ENCODE measurements around the gene LRRC8D.

DNA sequence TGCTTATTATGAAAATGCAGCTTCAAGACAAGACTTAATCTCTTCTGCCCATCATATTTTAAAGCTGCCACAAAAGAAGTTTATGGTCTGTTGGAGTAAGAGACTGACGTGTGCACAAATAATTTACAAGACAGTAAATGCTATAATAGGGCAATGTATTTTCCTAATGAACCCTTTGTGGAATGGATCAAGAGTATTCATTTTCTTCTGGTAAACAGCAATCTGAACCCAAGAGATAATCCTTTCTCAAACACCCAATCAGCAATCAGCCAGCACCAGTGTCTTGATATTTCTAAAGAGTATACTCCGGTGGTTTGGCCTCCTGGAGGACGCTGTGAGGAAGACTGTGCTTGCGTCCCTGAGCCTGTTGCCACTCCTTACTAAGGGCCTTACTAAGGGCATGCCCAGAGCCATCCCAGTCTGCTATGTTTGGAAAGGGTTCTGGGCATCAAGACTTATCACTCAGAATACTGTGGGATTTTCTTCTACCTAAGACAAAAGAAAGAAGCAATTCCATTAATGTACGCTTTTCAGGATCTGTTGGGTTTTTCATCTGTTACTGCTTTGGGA lies 48.8 kb upstream of the LRRC8D start:
- TF ChIP-seq EZH2 (IDR thresholded peaks at IDR 0.05) (no peak), FOXP2 (optimal IDR thresholded peaks at IDR 0.05; ENCODE audit: control extremely low read depth, extremely low read length, insufficient read depth) (no peak), POLR2AphosphoS5 (IDR thresholded peaks at IDR 0.05; ENCODE audit: borderline replicate concordance, low read depth, low read length) (no peak)
